ENCODE data around the gene CHRNB1. TPM values are rescaled to one million over a fixed set of nuclear protein-coding genes. Genes with fewer than 3 reads are reported as not detected.
"Not testable (repeated sequence)": the region's sequence is repeated elsewhere in the genome, so short reads cannot be mapped to it uniquely, and the experiment has no call there.

Gene CHRNB1
- total and polyA plus RNA-seq, 5 experiments from 2014 or later, result 5.4 to 24.5 (median 18.1) TPM

DNA sequence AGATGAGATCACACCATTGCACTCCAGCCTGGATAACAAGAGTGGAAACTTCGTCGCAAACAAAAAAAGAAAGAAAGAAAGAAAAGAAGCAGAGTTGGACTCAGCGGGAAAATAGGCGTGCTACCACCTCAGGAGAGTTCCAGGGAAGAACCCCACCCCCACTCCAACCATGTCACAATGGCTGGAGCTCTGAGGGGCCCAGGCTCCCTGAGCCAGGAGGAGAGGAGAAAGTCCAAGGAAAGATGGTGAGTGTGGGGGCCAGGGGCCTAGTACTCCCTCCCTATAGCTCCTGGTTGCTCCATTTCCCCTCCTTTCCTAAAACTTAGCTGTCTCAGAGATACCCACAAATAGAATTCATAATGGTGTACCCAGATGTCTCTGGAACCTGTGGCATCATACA is 36.4 kb downstream of the CHRNB1 start, which contains the start of gene SLC35G6:
Gene SLC35G6, plus strand, starts transcription at position 172 of the 400 bp plus-strand sequence. Its CDS starts 71 bp downstream, at position 243.
- ATAC-seq, H3K9me3 Mint-ChIP-seq, H3K27me3 Mint-ChIP-seq, DNase-seq: not testable (repeated sequence)
- H3K27ac Mint-ChIP-seq, result peak within 1 kb of the TSS; percentile 97 to 100 (median 100)
- peaks cover 0 to 16% (median 0%) of the 10 kb centered on the region in 3 donors for H3K36me3 Mint-ChIP-seq
- peak within 1 kb of the TSS; percentile 85 to 100 (median 93) for H3K4me3 Mint-ChIP-seq
- H3K4me1 Mint-ChIP-seq, result peaks cover 50 to 78% (median 73%) of the 10 kb centered on the region in 4 donors
- POLR2A ChIA-PET, result interaction anchor here (0.7 to 12.5 kb wide), 13 partner anchors 10 to 678 kb away, joined by 3 to 295 read pairs (median 5); partner anchors contain the start of genes CHRNB1, MPDU1, TMEM102 and TP53

DNA sequence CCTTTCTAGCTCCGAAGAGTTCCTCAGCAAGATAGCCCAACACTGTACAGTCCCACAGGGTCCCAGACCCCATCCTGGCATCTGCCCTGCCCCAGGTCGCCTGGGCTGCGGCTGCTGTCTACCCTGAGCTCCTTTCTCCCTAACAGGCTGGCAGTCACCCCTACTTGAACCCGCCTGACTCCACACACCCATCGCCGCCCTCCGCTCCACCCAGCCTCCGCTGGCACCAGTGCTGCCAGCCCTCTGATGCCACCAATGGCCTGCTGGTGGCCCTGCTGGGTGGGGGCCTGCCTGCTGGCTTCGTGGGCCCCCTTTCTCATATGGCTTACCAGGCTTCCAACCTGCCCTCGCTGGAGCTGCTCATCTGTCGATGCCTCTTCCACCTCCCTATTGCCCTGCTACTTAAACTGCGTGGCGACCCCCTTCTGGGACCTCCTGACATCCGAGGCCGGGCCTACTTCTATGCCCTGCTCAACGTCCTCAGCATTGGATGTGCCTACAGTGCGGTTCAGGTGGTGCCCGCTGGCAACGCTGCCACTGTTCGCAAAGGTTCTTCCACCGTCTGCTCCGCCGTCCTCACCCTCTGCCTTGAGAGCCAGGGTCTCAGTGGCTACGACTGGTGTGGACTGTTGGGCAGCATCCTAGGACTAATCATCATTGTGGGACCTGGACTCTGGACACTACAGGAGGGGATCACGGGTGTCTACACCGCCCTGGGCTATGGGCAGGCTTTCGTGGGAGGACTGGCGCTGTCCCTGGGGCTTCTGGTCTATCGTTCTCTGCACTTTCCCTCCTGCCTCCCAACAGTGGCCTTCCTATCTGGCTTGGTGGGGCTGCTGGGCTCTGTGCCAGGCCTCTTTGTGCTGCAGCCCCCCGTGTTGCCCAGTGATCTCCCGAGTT is 37.2 kb downstream of the CHRNB1 start:
- not testable (repeated sequence) for ATAC-seq, H3K9me3 Mint-ChIP-seq, DNase-seq, H3K27me3 Mint-ChIP-seq
- POLR2A ChIA-PET, result interaction anchor here (0.7 to 12.5 kb wide), 12 partner anchors 22 to 205 kb away, joined by 3 to 295 read pairs (median 14); partner anchors contain the start of genes CHRNB1, FGF11, MPDU1 and TMEM102
- peak overlapping the region; percentile 89 to 100 (median 100) for H3K27ac Mint-ChIP-seq
- peak overlapping the region; percentile 57 to 100 (median 99) for H3K4me3 Mint-ChIP-seq
- peaks cover 0 to 14% (median 0%) of the 10 kb centered on the region in 3 donors for H3K36me3 Mint-ChIP-seq
- peaks cover 48 to 77% (median 72%) of the 10 kb centered on the region in 4 donors for H3K4me1 Mint-ChIP-seq

DNA sequence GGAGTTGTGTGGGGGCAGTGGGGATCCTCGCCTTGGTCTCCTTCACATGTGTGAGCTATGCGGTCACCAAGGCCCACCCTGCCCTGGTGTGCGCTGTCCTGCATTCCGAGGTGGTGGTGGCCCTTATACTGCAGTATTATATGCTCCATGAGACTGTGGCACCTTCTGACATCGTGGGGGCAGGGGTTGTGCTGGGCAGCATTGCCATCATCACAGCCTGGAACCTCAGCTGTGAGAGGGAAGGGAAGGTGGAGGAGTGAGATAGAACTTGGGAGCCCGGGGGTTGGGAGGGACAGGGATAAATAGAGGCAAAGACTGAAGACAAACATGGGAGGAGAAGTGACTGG is 37.9 kb downstream of the CHRNB1 start:
- ATAC-seq, DNase-seq, H3K27me3 Mint-ChIP-seq, H3K9me3 Mint-ChIP-seq: not testable (repeated sequence)
- H3K4me1 Mint-ChIP-seq, result peaks cover 48 to 77% (median 72%) of the 10 kb centered on the region in 4 donors
- H3K36me3 Mint-ChIP-seq, result peaks cover 0 to 19% (median 0%) of the 10 kb centered on the region in 3 donors
- POLR2A ChIA-PET, result interaction anchor here (0.6 to 6.4 kb wide), 8 partner anchors 28 to 263 kb away, joined by 3 to 132 read pairs (median 31); partner anchors contain the start of genes ACADVL, CHRNB1, DLG4 and FGF11
- peak overlapping the region; percentile 97 to 100 (median 100) for H3K27ac Mint-ChIP-seq
- H3K4me3 Mint-ChIP-seq, result peak overlapping the region; percentile 95 to 100 (median 99)

DNA sequence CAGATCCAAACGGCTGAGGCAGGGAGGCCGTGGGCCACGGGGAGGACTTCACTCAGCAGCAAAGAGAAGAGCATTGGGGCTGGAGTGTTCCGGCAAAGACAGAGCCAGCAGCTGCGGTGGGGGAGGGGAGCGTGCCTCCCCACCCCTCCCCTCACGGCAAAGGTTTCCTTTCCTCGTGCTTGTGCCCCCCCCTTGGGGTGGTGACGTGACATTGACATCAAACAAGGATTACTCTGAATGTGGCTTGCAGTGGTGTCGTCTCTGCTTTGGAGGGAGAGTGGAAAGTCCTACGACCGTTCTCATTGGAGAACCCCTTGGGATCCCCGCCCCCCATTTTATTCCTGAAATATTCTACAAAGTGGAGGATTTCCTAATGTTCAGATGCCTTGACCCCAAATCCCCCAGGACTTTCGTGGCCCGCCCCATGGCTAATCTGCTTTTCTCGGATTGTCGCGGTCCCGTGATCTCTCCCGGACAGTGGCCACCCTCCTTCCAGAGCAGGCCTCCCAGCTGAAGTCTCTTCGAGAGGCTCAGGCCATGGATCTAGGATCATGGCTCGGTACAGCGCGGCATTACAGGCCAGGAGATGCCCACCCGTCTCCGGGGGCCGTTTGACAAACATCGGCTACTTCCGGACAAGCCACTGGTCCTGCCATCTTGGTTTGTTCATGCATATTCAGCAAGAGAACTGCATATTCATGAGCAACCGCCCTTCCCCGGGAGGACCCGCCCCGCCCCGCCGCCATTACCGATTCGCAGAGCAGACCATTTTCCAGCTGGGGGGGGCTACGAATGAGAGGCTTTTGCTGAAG is 38.6 kb downstream of the CHRNB1 start:
- Mint-ChIP-seq H3K4me3 (peak overlapping the region; percentile 95 to 100 (median 99)), H3K4me1 (peaks cover 43 to 76% (median 70%) of the 10 kb centered on the region in 4 donors), H3K36me3 (peaks cover 0 to 19% (median 0%) of the 10 kb centered on the region in 3 donors), H3K27ac (peak overlapping the region; percentile 97 to 100 (median 100)), H3K9me3 (no peaks in the 10 kb centered on the region), H3K27me3 (no peaks in the 10 kb centered on the region)
- DNase-seq, result peak; percentile 90 to 99 (median 95)
- peak; percentile 61 to 67 for ATAC-seq
- POLR2A ChIA-PET, result interaction anchor here (0.6 to 6.4 kb wide), 47 partner anchors 8 to 764 kb away, joined by 3 to 132 read pairs (median 5); partner anchors contain the start of genes ACADVL, ACAP1, CHRNB1 and CTC1

DNA sequence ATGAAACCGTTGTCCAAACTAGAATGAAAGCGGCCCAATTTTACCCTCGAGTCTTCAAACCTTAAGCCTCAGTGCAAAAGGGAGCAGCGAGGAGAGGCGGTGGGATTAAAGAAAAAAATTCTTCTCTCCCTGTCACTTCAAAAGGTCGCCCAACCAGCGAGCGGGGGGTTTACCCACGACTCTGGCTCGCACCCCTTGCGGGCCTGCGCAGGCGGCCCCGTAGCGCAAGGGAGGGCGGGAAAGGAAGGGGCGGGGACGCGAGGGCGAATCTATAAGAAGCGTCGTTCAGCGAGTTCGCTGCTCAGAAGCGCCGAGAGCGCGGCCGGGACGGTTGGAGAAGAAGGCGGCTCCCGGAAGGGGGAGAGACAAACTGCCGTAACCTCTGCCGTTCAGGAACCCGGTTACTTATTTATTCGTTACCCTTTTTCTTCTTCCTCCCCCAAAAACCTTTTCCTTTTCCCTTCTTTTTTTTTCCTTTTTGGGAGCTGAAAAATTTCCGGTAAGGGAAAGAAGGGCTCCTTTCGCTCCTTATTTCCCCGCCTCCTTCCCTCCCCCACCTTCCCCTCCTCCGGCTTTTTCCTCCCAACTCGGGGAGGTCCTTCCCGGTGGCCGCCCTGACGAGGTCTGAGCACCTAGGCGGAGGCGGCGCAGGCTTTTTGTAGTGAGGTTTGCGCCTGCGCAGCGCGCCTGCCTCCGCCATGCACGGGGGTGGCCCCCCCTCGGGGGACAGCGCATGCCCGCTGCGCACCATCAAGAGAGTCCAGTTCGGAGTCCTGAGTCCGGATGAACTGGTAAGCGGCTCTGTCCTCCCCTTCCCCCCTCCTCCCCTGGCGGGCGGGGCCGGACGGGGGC is 39.4 kb downstream of the CHRNB1 start, which contains the start of gene POLR2A:
Gene POLR2A, plus strand, starts transcription at position 300 of the 852 bp plus-strand sequence.
- peaks cover 46 to 80% (median 75%) of the 10 kb centered on the region in 4 donors for H3K4me1 Mint-ChIP-seq
- ATAC-seq (peak; percentile 59 to 67), DNase-seq (peak; percentile 96 to 99 (median 98))
- no peaks in the 10 kb centered on the region for H3K9me3 Mint-ChIP-seq
- POLR2A ChIA-PET, result interaction anchor here (0.6 to 6.4 kb wide), 57 partner anchors 8 to 763 kb away, joined by 3 to 132 read pairs (median 5); partner anchors contain the start of genes ACAP1, CHRNB1, CTC1 and CYB5D1
- H3K36me3 Mint-ChIP-seq, result peaks cover 0 to 27% (median 0%) of the 10 kb centered on the region in 3 donors
- H3K27me3 Mint-ChIP-seq, result no peaks in the 10 kb centered on the region
- peak within 1 kb of the TSS; percentile 97 to 100 (median 100) for H3K27ac Mint-ChIP-seq
- H3K4me3 Mint-ChIP-seq, result peak within 1 kb of the TSS; percentile 95 to 100 (median 99)

DNA sequence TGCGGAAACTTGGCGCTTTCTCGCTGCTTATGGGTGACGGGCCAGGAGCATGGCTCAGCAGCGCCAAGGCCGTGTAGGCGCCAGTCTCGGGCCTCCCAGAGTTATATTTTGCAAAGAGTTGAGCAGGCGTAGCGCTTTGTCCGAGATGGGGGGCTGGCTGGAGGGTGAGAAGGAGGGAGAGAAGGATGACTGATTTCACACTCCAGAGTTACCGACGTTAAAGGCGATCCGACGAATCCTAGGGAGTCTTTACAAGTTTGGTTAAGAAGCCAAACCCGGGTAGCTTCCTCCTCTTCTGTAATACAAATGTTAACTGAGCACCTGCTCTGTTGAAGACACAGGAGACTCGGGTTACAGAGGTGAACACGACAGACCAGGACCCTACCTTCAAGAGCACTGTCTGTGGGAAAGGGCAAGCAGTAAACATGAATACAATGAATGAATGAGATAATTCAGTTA is 40.1 kb downstream of the CHRNB1 start:
- POLR2A ChIA-PET, result interaction anchor here (0.6 to 6.4 kb wide), 47 partner anchors 9 to 762 kb away, joined by 3 to 132 read pairs (median 5); partner anchors contain the start of genes ACAP1, CHRNB1, CTC1 and DVL2
- Mint-ChIP-seq H3K9me3 (no peaks in the 10 kb centered on the region), H3K4me3 (peak overlapping the region; percentile 95 to 100 (median 99)), H3K36me3 (peaks cover 0 to 32% (median 0%) of the 10 kb centered on the region in 3 donors), H3K27me3 (no peaks in the 10 kb centered on the region), H3K4me1 (peaks cover 49 to 83% (median 78%) of the 10 kb centered on the region in 4 donors), H3K27ac (peak overlapping the region; percentile 97 to 100 (median 100))
- ATAC-seq (peak in 1 of 2 donors; percentile 26), DNase-seq (no peak)

DNA sequence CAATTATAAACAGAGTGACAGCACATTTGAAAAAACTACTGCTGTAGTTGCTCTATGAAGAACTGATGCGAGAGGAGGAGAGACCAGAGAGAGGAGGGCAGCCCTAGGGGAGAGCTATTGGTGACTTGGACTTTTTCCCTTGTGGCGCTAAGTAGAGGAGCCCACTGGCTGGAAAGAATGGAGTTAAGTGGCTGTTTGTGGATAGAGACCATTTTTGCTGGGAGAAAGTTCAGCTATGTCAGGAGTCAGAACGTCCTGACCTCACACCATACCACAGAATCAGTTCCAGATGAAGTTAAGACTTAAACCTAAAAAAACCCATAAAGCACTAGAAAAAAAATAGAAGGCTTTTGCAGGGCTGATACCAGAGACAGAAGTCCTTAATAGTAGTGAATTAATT is 41.3 kb downstream of the CHRNB1 start:
- ATAC-seq (no peak), DNase-seq (no peak)
- POLR2A ChIA-PET, result interaction anchor here (0.6 to 6.4 kb wide), 13 partner anchors 10 to 594 kb away, joined by 3 to 132 read pairs (median 8); partner anchors contain the start of genes CHRNB1, TMEM102, TMEM256 and TNFSF13
- Mint-ChIP-seq H3K36me3 (peaks cover 0 to 42% (median 0%) of the 10 kb centered on the region in 3 donors), H3K27ac (peak overlapping the region; percentile 1 to 85 (median 58)), H3K9me3 (no peaks in the 10 kb centered on the region), H3K4me1 (peaks cover 52 to 83% (median 80%) of the 10 kb centered on the region in 4 donors), H3K27me3 (no peaks in the 10 kb centered on the region), H3K4me3 (peak overlapping the region; percentile 66 to 97 (median 76))

DNA sequence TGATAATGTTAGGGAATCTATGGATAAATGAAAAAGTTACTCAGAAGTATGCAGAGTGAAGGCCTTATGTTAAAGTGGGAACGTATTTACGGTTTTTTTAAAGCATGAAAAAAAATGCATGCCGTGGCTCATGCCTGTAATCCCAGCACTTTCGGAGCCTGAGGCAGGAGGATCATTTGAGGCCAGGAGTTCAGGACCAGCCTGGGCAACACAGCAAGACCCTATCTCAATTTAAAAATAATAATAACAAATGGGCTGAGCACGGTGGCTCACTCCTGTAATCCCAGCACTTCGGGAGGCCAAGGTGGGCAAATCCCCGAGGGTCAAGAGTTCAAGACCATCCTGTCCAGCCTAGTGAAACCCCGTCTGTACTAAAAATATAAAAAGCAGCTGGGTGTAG is 45.3 kb downstream of the CHRNB1 start:
- H3K4me1 Mint-ChIP-seq, result peaks cover 54 to 85% (median 82%) of the 10 kb centered on the region in 4 donors
- H3K36me3 Mint-ChIP-seq, result peaks cover 0 to 72% (median 4%) of the 10 kb centered on the region in 3 donors
- H3K9me3 Mint-ChIP-seq, result no peaks in the 10 kb centered on the region
- ATAC-seq (no peak), DNase-seq (no peak)
- POLR2A ChIA-PET, result no interaction called here
- peak overlapping the region in 4 of 10 donors; percentile 18 to 97 (median 32) for H3K4me3 Mint-ChIP-seq
- peak overlapping the region in 4 of 10 donors; percentile 1 to 74 (median 36) for H3K27ac Mint-ChIP-seq
- no peaks in the 10 kb centered on the region for H3K27me3 Mint-ChIP-seq

DNA sequence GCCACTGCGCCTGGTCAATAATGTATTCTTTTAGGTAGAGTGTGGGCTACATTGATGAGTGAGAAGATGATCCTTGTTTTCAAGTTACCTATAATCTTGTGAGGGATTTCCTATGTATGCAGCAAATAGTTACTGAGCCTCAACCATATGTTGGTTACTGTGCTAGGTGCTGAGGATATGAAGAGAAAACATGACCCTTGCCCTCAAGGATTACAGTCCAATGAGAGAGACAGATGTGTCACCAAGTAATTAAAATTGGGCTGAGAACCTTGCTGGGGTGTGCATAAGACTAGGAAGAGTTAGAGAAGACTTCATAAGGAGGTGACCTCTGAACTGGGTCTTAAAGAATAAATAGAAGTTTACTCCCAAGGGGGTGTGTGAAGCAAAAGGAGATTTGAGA is 46.7 kb downstream of the CHRNB1 start:
- Mint-ChIP-seq H3K4me1 (peaks cover 45 to 79% (median 71%) of the 10 kb centered on the region in 4 donors), H3K4me3 (peak overlapping the region in 2 of 10 donors; percentile 7 to 39), H3K27me3 (no peaks in the 10 kb centered on the region), H3K36me3 (peaks cover 0 to 81% (median 9%) of the 10 kb centered on the region in 3 donors), H3K9me3 (no peaks in the 10 kb centered on the region), H3K27ac (peak overlapping the region in 5 of 10 donors; percentile 2 to 57 (median 34))
- DNase-seq (no peak), ATAC-seq (no peak)
- POLR2A ChIA-PET, result interaction anchor here (0.6 to 1.1 kb wide), 3 partner anchors 16 to 55 kb away, joined by 3 to 4 read pairs (median 3); no protein-coding TSS in a partner anchor

DNA sequence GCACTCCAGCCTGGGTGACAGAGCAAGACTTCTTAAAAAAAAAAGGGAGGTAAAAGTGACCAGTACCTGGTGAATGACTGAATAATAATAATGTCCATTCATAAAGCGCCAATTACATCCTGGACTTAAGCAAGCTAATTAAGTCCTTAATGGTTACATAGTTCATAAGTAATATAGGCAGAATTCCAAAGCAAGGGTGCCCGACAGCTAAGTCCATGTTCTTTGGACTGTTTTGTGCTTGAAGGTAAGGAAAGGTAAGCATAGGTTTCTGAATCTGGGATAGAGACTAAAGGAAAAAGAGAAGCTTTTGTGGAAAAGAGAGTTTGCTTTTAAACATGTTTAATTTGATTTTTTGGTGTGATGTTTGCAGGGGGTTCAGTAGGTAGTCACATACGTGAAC is 49.1 kb downstream of the CHRNB1 start:
- ATAC-seq (no peak), DNase-seq (no peak)
- H3K4me3 Mint-ChIP-seq, result no peak overlapping the region
- peaks cover 33 to 57% (median 51%) of the 10 kb centered on the region in 4 donors for H3K4me1 Mint-ChIP-seq
- POLR2A ChIA-PET, result interaction anchor here (1.3 kb wide), 1 partner anchor 9 kb away, joined by 5 read pairs; the partner anchor contains the start of gene POLR2A
- no peaks in the 10 kb centered on the region for H3K27me3 Mint-ChIP-seq
- H3K9me3 Mint-ChIP-seq, result no peaks in the 10 kb centered on the region
- peaks cover 0 to 91% (median 15%) of the 10 kb centered on the region in 3 donors for H3K36me3 Mint-ChIP-seq
- peak overlapping the region in 5 of 10 donors; percentile 33 to 86 (median 70) for H3K27ac Mint-ChIP-seq

Data from naive thymus-derived CD8-positive, alpha-beta T cell (primary cell).